Islet precursor cell (in vitro differentiated cells): ENCODE results near the gene ZNF681.
"Not testable (repeated sequence)": the region's sequence is repeated elsewhere in the genome, so short reads cannot be mapped to it uniquely, and the experiment has no call there.

Source experiments
- DNase-seq: peaks from one replicate; pipeline ENCODE4 v3.0.0-alpha.2; 2018

ZNF681 gene

DNA sequence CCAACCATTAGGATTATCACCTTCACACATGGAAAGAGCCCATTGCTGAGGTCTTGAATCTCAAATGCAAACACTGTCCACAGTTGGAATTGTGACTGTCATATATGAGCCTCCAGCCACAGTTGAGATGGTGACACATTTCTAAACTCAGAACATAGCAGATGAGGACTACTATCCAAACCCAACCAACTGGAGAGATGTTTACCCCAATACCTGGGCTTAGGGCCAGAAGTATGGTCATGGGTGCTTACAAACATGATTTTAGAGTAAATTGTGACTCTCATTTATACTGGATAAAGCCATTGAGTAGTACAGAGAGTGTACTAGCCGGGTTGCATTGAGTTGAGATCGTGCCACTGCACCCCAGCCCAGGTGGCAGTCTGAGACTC lies 14.0 kb upstream of the ZNF681 start:
- DNase-seq, result no peak

GRCh38 chr19:23771761-23772674 lies 13.3 kb upstream of the ZNF681 start:
- DNase-seq, result no peak

GRCh38 chr19:23771316-23771715 lies 12.6 kb upstream of the ZNF681 start:
- DNase-seq, result no peak

- DNase-seq, result no peak
Measured at GRCh38 chr19:23770672-23771250, 12.1 kb upstream of the ZNF681 start.

DNA sequence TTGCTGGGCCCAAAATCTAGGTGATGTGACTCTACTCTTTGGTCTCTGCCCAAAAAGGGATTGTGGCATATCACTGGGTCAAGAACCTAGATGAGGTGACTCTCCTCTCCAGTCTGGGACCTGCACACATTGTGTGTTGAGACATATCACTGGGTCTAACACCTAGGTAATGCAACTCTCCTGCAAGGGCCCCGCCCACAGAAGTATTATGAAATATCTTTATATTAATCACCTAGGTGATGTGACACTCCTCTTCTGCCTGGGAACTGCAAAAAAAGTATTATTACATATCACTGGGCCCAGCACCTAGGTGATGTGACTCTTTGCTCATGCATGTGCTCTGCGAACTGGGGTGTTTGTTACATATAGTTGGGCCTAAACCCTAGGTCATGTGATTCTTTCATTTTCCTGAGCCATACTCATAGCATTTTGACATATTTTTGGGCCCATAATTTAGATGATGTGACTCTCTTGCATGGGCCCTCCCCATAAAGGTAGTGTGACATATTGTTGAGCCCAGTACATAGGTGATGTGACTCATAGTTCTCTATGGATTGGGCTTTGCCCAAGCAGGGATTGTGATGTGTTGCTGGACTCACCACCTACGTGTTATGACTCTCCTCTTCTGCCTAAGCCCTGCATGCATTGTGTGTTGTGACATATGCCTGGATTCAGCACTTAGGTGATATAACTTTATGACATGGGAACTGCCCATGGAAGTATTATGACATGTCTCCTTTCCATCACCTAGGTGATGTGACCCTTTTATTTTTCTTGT lies 11.2 kb upstream of the ZNF681 start:
- DNase-seq, result no peak

GRCh38 chr19:23766951-23767350 lies 8.3 kb upstream of the ZNF681 start:
- no peak for DNase-seq

DNA sequence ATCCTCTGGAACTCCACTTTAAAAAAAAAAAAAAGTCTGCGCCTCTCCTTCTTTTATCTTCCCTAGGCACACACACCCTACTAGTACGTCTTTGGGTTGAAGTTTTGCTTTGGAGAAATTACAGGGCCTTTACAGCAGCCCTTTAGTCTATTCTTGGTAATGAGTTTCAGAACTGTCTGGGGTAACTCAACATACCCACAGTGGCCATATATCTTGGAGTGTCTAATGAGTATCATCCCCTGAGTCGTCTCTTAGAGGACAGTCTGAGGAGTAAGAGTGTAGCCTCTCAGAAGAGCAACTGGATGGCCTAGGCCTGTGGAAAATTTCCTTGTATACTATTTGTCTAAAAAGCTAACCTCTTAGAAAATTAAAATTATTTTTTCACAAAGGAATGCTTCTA lies 6.1 kb upstream of the ZNF681 start:
- no peak for DNase-seq

DNA sequence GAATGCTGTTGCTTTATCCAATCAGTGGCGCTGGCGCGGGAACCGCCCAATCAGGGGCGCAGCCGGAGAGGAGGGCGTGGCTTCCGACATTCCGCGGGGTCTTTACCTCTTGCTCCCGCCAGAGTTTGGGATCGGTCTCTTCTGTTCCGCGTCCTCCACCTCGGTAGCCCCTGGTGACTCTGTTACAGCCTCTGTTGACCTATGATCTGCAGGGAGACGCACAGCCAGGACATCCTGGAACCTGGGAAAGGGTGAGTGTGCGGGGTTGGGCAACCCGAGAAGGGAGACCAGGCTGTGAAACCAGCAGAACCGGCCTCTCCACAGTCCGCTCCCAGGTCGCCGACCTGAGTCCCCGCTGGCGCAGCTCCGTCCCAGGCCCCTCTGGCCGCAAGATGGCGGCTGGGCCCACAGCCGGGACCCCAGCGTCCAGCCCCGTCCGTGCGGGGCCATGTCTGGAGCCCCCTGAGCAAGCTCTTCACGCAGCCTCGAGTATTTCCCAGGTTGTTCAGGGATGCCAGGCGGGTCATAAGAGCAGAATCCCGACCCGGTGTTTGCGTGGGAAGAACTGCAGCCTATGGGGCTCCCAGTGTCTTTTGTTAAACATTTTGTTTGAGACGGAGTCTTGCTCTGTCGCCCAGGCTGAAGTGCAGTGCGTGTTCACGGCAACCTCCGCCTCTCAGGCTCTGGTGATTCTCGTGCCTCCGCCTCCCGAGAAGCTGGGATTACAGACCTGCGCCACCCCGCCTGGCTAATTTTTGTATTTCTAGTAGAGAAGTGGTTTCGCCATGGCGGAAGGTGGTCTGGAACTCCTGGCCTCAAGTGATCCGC lies 4.4 kb upstream of the ZNF681 start:
- peak; percentile 94 for DNase-seq

- no peak for DNase-seq
Measured at GRCh38 chr19:23762548-23762883, 3.8 kb upstream of the ZNF681 start.

DNA sequence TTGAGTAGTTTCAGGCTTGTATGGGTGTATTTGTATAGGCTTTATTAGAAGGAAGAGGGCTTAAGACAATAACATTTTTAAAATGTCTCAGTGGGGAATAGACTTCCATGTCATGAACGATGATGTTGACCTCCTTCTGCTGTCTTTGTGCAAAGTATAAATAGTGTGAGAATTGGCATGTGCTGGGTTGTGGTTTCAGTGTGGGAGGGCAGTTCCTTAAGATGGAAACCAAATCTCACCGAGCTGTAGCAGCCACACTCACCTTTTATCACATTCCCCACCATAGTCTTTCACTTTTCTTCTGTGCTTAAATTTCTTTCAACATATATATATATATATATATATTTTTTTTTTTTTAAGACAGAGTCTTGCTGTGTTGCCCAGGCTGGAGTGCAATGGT lies 1.6 kb upstream of the ZNF681 start:
- not testable (repeated sequence) for DNase-seq

GRCh38 chr19:23743633-23744232 lies 15.0 kb downstream of the ZNF681 start:
- not testable (repeated sequence) for DNase-seq

DNA sequence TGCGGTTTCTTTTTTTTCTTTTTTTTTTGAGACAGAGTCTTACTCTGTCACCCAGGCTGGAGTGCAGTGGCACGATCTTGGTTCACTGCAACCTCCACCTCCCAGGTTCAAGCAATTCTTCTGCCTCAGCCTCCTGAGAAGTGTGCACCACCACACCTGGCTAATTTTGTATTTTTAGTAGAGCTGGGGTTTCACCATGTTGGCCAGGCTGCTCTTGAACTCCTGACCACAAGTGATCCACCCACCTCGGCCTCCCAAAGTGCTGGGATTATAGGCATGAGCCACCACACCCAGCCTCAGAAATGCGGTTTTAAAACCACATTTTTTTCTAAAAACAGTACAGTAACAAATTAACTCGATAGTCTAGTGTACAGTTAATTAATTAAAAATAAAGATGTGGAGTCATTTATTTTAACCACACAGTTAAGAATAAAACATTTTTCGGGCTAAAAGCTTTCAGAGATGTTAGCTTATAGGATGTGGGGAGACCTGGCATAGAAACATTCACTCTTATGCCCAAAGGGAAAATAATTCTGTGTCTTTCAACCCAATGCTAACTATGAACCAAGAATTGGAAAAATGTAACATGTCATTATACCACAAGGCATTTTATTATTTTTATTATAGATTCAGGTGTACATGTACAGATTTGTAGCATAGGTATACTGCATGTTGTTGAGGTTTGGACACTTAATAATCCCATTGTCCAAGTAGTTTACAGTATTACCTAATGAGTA lies 27.8 kb downstream of the ZNF681 start:
- DNase-seq, result not testable (repeated sequence)

- DNase-seq, result peak; percentile 52
Measured at GRCh38 chr19:23724161-23724560, 34.5 kb downstream of the ZNF681 start.

DNA sequence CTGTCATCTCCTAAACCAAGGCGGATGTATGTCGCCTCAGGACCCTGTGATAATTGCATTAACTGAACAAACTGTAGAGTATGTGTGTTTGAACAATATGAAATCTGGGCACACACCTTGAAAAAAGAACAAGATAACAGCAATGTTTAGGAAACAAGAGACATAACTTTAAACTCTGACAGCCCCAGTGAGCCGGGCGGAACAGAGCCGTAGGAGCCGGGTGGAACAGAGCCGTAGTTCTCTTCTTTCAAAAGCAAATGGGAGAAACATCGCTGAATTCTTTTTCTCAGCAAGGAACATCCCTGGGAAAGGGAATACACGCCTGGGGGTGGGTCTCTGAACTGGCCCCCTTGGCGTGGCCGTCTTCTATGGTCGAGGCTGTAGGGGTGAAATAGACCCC lies 39.9 kb downstream of the ZNF681 start:
- DNase-seq, result no peak

- no peak for DNase-seq
Measured at GRCh38 chr19:23716792-23717191, 41.9 kb downstream of the ZNF681 start.

DNA sequence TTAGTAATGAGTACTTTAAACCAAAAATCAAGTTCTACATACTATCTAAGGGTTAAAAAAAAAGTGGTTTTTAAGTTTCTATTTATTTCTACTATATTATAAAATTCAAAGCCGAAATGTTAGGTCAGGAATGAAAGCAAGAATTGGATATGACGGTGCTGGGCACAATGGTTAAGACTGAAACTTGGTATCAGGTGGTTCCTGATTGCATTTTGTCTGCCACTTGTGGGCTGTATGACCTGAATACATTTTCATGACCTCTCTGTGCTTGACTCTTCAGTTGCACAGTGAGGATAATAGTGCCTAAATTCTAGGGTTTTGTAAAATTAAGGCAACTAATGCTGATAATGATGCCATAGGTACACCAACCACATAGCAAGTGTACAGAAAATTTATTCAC lies 49.3 kb downstream of the ZNF681 start:
- DNase-seq, result no peak

GRCh38 chr19:23706657-23707056 lies 52.0 kb downstream of the ZNF681 start:
- no peak for DNase-seq

DNA sequence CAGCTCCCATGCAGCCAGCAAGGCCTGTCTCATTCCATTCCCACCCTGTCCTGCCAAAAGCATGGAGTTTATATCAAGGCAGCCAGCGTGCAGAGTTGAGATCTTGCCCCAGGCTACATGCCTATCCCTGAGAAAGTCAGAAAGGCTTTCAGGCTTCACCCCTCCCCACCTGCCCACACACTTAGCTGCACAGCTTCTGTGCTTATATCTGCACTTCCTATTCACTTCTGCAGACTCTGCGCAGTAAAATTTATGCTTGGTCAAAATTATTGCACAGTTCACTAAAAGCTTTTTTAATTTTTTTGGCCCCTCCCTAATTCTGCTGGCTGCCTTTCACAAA lies 59.2 kb downstream of the ZNF681 start:
- peak; percentile 78 for DNase-seq

DNA sequence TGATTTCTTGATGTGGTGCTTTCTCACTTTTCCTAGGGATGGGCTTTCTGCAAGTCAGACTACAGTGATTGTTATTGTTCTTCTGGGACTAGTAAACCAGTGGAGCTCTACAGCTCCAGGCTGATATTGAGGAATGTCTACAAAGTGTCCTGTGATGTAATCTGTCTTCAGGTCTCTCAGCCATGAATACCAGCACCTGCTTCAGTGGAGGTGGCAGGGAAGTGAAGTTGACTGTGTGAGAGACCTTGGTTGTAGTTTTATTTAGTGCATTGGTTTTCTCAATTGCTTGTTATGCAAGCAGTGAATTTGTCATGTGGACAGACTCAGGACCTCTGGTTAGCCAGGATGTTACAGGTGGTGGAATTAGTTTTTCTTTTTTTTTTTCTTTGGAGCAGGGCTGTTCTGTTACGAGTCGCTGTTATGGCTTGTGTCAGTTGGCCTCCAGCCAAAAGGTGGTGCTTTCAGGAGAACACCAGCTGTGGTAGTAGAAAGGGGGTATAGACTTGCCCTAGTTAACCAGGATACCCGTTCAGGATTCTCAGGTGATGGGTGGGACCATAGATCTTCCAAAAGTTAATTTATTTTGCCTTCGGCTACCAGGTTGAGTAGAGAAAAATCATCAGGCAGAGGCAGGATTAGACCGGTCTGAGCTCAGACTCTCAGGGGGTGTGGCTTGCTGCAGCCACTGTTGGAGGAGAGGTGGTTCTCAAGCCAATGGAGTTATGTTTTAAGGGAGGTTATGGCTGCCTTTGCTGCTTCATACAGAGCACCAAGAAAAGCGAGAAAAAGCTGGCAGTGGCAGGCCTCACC lies 59.8 kb downstream of the ZNF681 start:
- peak; percentile 56 for DNase-seq

- not testable (repeated sequence) for DNase-seq
Measured at GRCh38 chr19:23692937-23693336, 65.8 kb downstream of the ZNF681 start.
